ENCODE results near the gene DECR2. TPM values are rescaled to one million over a fixed set of nuclear protein-coding genes. Genes with fewer than 3 reads are reported as not detected.
A peak's percentile ranks its signal among the peaks of the same experiment; 100 is the strongest.

Gene DECR2
- total and polyA plus RNA-seq, 2 of the 13 experiments (the other 11 are each of a cell fraction or from before 2014, with no cell fraction given) = 36.3 to 44.6 TPM

GRCh38 chr16:364595-365491 is 36.8 kb upstream of the DECR2 start (continued):
- TF ChIP-seq, protein P1, sequence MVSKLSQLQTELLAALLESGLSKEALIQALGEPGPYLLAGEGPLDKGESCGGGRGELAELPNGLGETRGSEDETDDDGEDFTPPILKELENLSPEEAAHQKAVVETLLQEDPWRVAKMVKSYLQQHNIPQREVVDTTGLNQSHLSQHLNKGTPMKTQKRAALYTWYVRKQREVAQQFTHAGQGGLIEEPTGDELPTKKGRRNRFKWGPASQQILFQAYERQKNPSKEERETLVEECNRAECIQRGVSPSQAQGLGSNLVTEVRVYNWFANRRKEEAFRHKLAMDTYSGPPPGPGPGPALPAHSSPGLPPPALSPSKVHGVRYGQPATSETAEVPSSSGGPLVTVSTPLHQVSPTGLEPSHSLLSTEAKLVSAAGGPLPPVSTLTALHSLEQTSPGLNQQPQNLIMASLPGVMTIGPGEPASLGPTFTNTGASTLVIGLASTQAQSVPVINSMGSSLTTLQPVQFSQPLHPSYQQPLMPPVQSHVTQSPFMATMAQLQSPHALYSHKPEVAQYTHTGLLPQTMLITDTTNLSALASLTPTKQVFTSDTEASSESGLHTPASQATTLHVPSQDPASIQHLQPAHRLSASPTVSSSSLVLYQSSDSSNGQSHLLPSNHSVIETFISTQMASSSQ (IDR thresholded peaks at IDR 0.05; ENCODE audit: low read depth) = no peak
- TF ChIP-seq, protein P1 (CRISPR knock-in tag; IDR thresholded peaks at IDR 0.05; ENCODE audit: borderline replicate concordance) = no peak
- TF ChIP-seq ZNF431 (CRISPR knock-in tag; IDR thresholded peaks at IDR 0.05; ENCODE audit: borderline replicate concordance, low read depth) (no peak), MIXL1 (CRISPR knock-in tag; IDR thresholded peaks at IDR 0.05) (no peak), BHLHE40 (IDR thresholded peaks at IDR 0.05; ENCODE audit: low read length) (peak; percentile 73), DZIP1 (CRISPR knock-in tag; IDR thresholded peaks at IDR 0.05) (0 out of 2 replicates have a peak, but pooled peaks have one; percentile 24), LCORL (IDR thresholded peaks at IDR 0.05) (no peak), LCORL (CRISPR knock-in tag; IDR thresholded peaks at IDR 0.05) (0 out of 2 replicates have a peak, but pooled peaks have one; percentile 19), SP4 (CRISPR knock-in tag; IDR thresholded peaks at IDR 0.05) (no peak), TEAD3 (CRISPR knock-in tag; optimal IDR thresholded peaks at IDR 0.05; ENCODE audit: borderline replicate concordance) (peak; percentile 23)
- TF ChIP-seq, protein P2, sequence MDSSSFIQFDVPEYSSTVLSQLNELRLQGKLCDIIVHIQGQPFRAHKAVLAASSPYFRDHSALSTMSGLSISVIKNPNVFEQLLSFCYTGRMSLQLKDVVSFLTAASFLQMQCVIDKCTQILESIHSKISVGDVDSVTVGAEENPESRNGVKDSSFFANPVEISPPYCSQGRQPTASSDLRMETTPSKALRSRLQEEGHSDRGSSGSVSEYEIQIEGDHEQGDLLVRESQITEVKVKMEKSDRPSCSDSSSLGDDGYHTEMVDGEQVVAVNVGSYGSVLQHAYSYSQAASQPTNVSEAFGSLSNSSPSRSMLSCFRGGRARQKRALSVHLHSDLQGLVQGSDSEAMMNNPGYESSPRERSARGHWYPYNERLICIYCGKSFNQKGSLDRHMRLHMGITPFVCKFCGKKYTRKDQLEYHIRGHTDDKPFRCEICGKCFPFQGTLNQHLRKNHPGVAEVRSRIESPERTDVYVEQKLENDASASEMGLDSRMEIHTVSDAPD (CRISPR knock-in tag; IDR thresholded peaks at IDR 0.05) = no peak
- TF ChIP-seq, protein P3, sequence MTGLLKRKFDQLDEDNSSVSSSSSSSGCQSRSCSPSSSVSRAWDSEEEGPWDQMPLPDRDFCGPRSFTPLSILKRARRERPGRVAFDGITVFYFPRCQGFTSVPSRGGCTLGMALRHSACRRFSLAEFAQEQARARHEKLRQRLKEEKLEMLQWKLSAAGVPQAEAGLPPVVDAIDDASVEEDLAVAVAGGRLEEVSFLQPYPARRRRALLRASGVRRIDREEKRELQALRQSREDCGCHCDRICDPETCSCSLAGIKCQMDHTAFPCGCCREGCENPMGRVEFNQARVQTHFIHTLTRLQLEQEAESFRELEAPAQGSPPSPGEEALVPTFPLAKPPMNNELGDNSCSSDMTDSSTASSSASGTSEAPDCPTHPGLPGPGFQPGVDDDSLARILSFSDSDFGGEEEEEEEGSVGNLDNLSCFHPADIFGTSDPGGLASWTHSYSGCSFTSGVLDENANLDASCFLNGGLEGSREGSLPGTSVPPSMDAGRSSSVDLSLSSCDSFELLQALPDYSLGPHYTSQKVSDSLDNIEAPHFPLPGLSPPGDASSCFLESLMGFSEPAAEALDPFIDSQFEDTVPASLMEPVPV (CRISPR knock-in tag; IDR thresholded peaks at IDR 0.05) = peak; percentile 46; the same call in 1 of the 2 replicates
- TF ChIP-seq, protein P4, sequence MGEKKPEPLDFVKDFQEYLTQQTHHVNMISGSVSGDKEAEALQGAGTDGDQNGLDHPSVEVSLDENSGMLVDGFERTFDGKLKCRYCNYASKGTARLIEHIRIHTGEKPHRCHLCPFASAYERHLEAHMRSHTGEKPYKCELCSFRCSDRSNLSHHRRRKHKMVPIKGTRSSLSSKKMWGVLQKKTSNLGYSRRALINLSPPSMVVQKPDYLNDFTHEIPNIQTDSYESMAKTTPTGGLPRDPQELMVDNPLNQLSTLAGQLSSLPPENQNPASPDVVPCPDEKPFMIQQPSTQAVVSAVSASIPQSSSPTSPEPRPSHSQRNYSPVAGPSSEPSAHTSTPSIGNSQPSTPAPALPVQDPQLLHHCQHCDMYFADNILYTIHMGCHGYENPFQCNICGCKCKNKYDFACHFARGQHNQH (CRISPR knock-in tag; IDR thresholded peaks at IDR 0.05) = 0 out of 2 replicates have a peak, but pooled peaks have one; percentile 44
- TF ChIP-seq, protein P5, sequence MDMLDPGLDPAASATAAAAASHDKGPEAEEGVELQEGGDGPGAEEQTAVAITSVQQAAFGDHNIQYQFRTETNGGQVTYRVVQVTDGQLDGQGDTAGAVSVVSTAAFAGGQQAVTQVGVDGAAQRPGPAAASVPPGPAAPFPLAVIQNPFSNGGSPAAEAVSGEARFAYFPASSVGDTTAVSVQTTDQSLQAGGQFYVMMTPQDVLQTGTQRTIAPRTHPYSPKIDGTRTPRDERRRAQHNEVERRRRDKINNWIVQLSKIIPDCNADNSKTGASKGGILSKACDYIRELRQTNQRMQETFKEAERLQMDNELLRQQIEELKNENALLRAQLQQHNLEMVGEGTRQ (IDR thresholded peaks at IDR 0.05; ENCODE audit: low read depth, low read length) = no peak
- TF ChIP-seq, protein P5 (CRISPR knock-in tag; IDR thresholded peaks at IDR 0.05; ENCODE audit: borderline replicate concordance) = no peak

Data from HepG2 (cell line).